Epithelial cell of esophagus (primary cell): Measurements from ENCODE around the gene XDH.

ENCODE experiments used
- DNase-seq: peaks from one replicate; pipeline ENCODE4 v3.0.0; 2010; ENCODE audit warnings: low read depth
- H3K4me3 ChIP-seq: 2 replicates; pipeline ENCODE4 v1.5.1; 2011; ENCODE audit warnings: mild to moderate bottlenecking, low read length, control low read depth
- TF ChIP-seq, protein P1 (sequence below): IDR thresholded peaks from 2 replicates; pipeline ENCODE4 v1.5.1; 2011; ENCODE audit warnings: low read depth, mild to moderate bottlenecking, low read length, control low read depth, inconsistent platforms; ENCODE audit not compliant: insufficient read depth; ENCODE audit errors: missing control alignments

XDH gene

DNA sequence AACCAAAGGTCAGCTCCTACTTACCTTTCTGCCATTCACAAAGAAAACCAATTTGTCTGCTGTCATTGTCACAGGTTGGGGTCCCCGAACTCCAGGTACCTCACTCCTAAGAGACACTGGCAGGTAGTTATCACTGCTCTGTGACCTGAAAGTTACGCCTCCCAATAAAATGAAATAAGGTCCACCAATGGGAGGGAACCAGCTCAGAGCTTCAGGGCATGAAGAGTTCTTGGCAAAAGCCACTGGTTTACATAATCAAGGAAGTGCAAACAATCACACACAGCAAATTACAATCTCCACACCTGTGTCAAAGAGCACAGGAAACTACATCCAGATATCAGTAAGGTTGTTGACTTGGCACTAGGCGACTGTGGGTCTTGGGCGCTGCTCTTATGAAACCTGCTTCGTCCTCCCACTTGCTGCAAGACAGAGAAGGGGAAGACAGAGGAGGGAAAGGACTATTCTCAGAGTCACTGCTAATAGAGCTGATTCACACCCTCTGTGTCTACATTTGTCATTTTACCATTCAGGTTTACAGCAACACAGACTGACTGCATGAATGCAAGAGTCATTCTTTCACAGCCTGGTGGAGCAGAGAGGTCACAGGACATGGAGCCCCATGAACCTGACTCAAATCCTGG, at the start of gene XDH:
XDH (minus strand) TSS at position 142 of the 641 bp plus-strand sequence; CDS start at position 66, 76 bp downstream.
- H3K4me3 ChIP-seq = no peak within 1 kb of the TSS

DNA sequence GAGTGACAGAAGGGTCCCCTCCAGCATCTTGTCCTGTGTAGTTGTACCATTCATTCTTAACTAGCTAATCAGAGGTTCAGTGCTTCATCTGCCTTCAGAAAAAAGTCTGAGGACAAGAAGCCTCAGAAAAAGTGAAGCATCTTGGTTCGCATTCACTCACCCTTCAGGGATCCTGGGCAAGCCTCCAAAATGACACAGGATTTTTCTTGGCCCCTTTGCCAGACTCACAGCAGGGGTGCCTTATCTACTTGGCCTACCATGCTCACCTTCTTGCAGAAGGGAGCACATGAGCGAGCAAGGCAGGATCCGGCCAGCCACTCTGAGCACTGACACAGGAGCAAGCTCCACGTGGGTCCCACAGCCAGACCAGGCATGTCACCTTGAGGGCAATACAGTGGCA, 43.1 kb upstream of the XDH start:
- DNase-seq = no peak
- H3K4me3 ChIP-seq = no peak overlapping the region
- TF ChIP-seq, protein P1, sequence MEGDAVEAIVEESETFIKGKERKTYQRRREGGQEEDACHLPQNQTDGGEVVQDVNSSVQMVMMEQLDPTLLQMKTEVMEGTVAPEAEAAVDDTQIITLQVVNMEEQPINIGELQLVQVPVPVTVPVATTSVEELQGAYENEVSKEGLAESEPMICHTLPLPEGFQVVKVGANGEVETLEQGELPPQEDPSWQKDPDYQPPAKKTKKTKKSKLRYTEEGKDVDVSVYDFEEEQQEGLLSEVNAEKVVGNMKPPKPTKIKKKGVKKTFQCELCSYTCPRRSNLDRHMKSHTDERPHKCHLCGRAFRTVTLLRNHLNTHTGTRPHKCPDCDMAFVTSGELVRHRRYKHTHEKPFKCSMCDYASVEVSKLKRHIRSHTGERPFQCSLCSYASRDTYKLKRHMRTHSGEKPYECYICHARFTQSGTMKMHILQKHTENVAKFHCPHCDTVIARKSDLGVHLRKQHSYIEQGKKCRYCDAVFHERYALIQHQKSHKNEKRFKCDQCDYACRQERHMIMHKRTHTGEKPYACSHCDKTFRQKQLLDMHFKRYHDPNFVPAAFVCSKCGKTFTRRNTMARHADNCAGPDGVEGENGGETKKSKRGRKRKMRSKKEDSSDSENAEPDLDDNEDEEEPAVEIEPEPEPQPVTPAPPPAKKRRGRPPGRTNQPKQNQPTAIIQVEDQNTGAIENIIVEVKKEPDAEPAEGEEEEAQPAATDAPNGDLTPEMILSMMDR = no peak

More for the DNA sequence above, at the start of gene XDH:
- TF ChIP-seq, protein P1 = no peak
- DNase-seq = peak; percentile 89

DNA sequence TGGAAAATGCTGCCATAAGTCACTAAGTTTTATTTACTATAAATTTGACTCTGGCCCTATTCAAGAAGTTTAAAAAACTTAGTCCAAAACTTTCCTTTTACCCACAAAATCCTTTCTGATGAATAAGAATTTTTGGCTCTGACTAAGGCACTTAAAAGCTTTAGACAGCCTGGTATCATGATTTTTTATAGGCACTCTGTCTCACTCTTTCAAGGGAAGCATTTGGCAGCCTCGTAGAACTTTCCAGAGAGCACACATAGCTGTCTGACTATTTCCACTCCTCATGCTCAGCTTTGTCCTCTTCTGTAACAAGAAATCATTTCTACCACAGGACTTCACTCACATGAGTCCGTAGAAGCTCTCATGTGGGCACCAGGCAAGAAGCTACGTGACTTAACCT, 32.3 kb upstream of the XDH start:
- TF ChIP-seq, protein P1 = no peak
- no peak overlapping the region for H3K4me3 ChIP-seq
- no peak for DNase-seq

DNA sequence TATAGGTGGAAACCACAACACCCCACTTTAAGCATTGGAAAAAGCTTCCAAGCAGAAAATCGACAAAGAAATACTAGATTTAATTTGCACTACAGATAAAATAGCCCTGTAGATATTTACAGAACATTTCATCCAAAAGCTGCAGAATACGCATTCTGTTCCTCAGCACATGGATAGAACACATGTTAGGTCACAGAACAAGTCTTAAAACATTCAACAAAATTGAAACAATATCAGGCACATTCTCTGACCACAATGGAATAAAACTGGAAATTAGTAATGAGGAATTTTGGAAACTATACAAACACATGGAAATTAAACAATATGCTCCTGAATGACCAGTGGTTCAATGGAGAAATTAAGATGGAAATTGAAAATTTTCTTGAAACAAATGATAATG, 27.8 kb upstream of the XDH start:
- no peak for DNase-seq
- TF ChIP-seq, protein P1 = no peak
- H3K4me3 ChIP-seq = no peak overlapping the region

DNA sequence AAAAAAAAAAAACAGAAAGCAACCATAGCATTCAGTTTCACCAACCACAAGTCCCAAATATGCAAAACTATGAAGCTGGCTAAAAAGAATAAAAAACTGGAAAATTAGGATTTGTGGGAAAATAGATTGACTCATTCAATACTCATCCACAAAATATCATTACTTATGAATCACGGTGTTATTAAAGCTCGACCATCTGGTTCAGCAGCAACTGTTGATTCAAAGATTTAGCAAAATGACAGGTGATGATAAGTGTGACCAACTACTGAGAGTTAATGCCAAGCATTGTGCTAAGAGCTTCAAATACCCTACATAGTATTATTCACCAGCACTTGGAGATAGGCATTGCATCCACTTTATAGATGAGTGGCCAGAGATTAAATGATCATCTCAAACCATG, 26.2 kb upstream of the XDH start:
- H3K4me3 ChIP-seq = no peak overlapping the region
- peak; percentile 95 for DNase-seq
- TF ChIP-seq, protein P1 = no peak

DNA sequence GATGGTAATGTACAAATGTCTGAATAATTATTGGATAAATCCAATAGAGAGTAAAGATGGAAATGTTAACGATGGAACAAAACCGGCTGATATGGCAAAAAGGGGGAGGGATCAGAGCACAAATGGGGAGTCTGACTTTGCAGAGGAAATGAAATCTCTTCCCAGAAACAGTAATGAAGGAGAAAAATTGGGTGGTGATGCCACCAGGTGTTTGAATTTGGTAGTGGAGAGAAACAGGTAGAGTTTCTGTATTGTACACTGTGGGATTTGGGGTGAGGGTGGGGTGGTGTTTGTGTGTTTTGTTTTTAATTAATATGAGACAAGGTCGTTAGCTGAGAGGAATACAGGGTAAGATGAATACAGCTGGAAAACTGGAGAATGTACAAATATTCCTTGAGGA, 20.4 kb upstream of the XDH start:
- H3K4me3 ChIP-seq = no peak overlapping the region
- TF ChIP-seq, protein P1 = peak; percentile 50
- DNase-seq = peak; percentile 57

DNA sequence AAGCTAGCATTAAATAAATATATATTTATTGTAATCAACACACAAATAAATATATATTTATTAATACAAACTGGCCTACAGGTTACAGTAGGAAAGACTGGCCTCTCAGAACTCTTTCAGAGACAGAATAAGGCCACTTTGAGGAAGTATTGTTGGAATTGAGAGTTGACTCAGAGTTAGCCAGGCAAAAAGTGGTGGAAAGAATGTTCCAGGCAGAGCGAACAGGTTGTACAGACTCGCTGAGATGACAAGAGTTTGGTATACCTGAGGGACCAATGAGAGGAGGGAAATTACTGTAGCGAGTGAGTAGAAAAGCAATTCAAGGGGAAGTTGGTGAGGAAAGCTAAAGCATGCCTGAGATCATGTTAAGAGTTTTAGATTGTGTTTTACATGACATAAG, 19.0 kb upstream of the XDH start:
- no peak overlapping the region for H3K4me3 ChIP-seq
- DNase-seq = peak; percentile 65
- TF ChIP-seq, protein P1 = no peak
